A673 (cell line): ENCODE data around the gene TGM2.

Experiments
- EZH2 ChIP-seq: fragments of 200-600 bp; sonication (generic); IDR thresholded peaks from 2 replicates; pipeline ENCODE4 v1.6.1; 2017; ENCODE audit warnings: borderline replicate concordance, low read depth, mild to moderate bottlenecking, mixed read lengths, antibody characterized with exemption, low read length; ENCODE audit not compliant: poor library complexity, severe bottlenecking
- TF ChIP-seq, protein P1 (sequence below): fragments of 300-800, 200-600 bp; sonication (generic); conservative IDR thresholded peaks from 2 replicates; pipeline ENCODE4 v1.5.1; 2017; ENCODE audit warnings: low read depth, mild to moderate bottlenecking, antibody characterized with exemption, low read length, moderate library complexity, mixed read lengths

DNA sequence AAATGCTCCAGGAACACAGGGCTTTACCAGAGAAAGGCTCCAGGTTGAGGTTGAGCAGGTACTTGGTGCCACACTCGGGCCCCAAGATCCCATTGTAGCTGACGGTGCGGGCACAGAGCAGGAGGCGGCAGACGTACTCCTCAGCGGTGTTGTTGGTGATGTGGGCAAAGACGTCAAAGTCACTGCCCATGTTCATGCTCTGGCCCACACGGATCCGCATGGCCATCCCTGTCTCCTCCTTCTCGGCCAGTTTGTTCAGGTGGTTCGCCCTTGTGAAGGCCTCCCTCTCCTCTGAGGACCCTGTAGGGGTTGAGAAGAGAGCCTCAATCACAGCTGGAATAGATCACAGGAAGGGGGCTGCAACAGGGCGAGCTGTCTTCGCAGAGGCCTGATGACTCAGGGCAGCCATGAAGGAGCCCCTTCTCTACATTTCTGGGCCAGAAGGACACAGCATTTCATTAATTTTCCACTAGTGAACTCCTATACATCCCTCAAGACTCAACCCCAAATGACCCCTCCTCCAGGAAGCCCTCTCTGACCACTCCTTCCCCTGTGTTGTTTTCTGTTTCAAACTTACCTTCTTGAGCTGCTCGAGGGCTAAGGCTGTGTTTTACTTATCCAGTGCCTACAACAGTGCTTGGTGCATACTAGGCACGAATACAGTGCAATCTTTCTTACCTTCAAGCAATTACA, 26.8 kb downstream of the TGM2 start:
- TF ChIP-seq, protein P1, sequence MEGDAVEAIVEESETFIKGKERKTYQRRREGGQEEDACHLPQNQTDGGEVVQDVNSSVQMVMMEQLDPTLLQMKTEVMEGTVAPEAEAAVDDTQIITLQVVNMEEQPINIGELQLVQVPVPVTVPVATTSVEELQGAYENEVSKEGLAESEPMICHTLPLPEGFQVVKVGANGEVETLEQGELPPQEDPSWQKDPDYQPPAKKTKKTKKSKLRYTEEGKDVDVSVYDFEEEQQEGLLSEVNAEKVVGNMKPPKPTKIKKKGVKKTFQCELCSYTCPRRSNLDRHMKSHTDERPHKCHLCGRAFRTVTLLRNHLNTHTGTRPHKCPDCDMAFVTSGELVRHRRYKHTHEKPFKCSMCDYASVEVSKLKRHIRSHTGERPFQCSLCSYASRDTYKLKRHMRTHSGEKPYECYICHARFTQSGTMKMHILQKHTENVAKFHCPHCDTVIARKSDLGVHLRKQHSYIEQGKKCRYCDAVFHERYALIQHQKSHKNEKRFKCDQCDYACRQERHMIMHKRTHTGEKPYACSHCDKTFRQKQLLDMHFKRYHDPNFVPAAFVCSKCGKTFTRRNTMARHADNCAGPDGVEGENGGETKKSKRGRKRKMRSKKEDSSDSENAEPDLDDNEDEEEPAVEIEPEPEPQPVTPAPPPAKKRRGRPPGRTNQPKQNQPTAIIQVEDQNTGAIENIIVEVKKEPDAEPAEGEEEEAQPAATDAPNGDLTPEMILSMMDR, result no peak
- no peak for TF ChIP-seq EZH2
